WTC11 (cell line): ENCODE measurements around the gene CSTA.

ENCODE experiments used
- CREB1 ChIP-seq: sonication (generic); formaldehyde crosslinking; IDR thresholded peaks from 2 replicates; pipeline ENCODE4 v1.8.0; 2023; ENCODE audit warnings: mild to moderate bottlenecking, missing genetic modification reagents
- CTCF ChIP-seq: fragments of 200-600 bp; IDR thresholded peaks from 2 replicates; pipeline ENCODE4 v1.8.0; 2022; ENCODE audit warnings: antibody characterized with exemption

GRCh38 chr3:122294359-122294758 is 30.7 kb upstream of the CSTA start:
- no peak for TF ChIP-seq CREB1
- TF ChIP-seq CTCF, result no peak
